GM23338 (cell line): ENCODE data around the gene EFNB3. TPM values are rescaled to one million over a fixed set of nuclear protein-coding genes. Genes with fewer than 3 reads are reported as not detected.

Experiments used
- ATAC-seq: fragments of 200-7000 bp; cut with Tn5 transposase; 3 replicates; pipeline ENCODE4 v1.9.1; 2020
- DNase-seq: peaks from one replicate; pipeline ENCODE4 v3.0.0-alpha.2; 2015; ENCODE audit warnings: low spot score
- H2AFZ ChIP-seq: fragments of 200-600 bp; sonication (generic); 2 replicates; pipeline ENCODE4 v1.8.0; 2016; ENCODE audit warnings: antibody characterized with exemption, mild to moderate bottlenecking, moderate library complexity
- H3F3A ChIP-seq: fragments of 200-600 bp; sonication (generic); replicated peaks from 2 replicates; pipeline ENCODE4 v1.8.0; 2017; ENCODE audit warnings: antibody characterized with exemption, mixed run types, low read depth
- H3K27ac ChIP-seq: fragments of 200-600 bp; sonication (generic); 2 replicates; pipeline ENCODE4 v1.6.1; 2016; ENCODE audit warnings: low read depth
- H3K27me3 ChIP-seq: fragments of 200-600 bp; sonication (generic); 2 replicates; pipeline ENCODE4 v1.8.0; 2016; ENCODE audit warnings: mild to moderate bottlenecking, mixed run types, moderate library complexity; ENCODE audit not compliant: insufficient read depth
- H3K36me3 ChIP-seq: fragments of 200-600 bp; sonication (generic); 2 replicates; pipeline ENCODE4 v1.8.0; 2016; ENCODE audit warnings: mild to moderate bottlenecking; ENCODE audit not compliant: insufficient read depth
- H3K4me1 ChIP-seq: fragments of 200-600 bp; sonication (generic); 2 replicates; pipeline ENCODE4 v1.8.0; 2016; ENCODE audit warnings: mild to moderate bottlenecking, moderate library complexity; ENCODE audit not compliant: insufficient read depth
- H3K4me2 ChIP-seq: fragments of 200-600 bp; sonication (generic); 2 replicates; pipeline ENCODE4 v1.7.1; 2017; ENCODE audit warnings: mixed run types
- H3K4me3 ChIP-seq: fragments of 200-600 bp; sonication (generic); 2 replicates; pipeline ENCODE4 v1.6.1; 2016; ENCODE audit warnings: mixed run types
- H3K79me2 ChIP-seq: fragments of 200-600 bp; sonication (generic); replicated peaks from 2 replicates; pipeline ENCODE4 v1.8.0; 2017; ENCODE audit warnings: mild to moderate bottlenecking; ENCODE audit not compliant: insufficient read depth
- H3K9me2 ChIP-seq: fragments of 200-600 bp; sonication (generic); 2 replicates; pipeline ENCODE4 v1.8.0; 2017; ENCODE audit not compliant: insufficient read depth
- H4K20me1 ChIP-seq: fragments of 200-600 bp; sonication (generic); replicated peaks from 2 replicates; pipeline ENCODE4 v1.8.0; 2017; ENCODE audit warnings: mild to moderate bottlenecking; ENCODE audit not compliant: insufficient read depth
- H3K27ac Mint-ChIP-seq: 2 replicates; pipeline ENCODE4 v1.8.0; 2020; ENCODE audit warnings: inconsistent platforms, mild to moderate bottlenecking, moderate library complexity, mixed read lengths
- H3K27me3 Mint-ChIP-seq: 3 replicates; pipeline ENCODE4 v1.8.0; 2022; ENCODE audit warnings: low read depth, mild to moderate bottlenecking, moderate library complexity, mixed read lengths, inconsistent platforms; ENCODE audit not compliant: insufficient read depth, poor library complexity
- H3K36me3 Mint-ChIP-seq: 3 replicates; pipeline ENCODE4 v1.8.0; 2021; ENCODE audit warnings: low read depth, mild to moderate bottlenecking, inconsistent platforms, moderate library complexity, mixed read lengths
- H3K4me1 Mint-ChIP-seq: 3 replicates; pipeline ENCODE4 v1.8.0; 2020; ENCODE audit warnings: mild to moderate bottlenecking, inconsistent platforms, mixed read lengths
- H3K4me3 Mint-ChIP-seq: 3 replicates; pipeline ENCODE4 v1.8.0; 2021; ENCODE audit warnings: moderate library complexity, mild to moderate bottlenecking, inconsistent platforms, mixed read lengths
- H3K9me3 Mint-ChIP-seq: 3 replicates; pipeline ENCODE4 v1.8.0; 2020; ENCODE audit warnings: moderate library complexity, mild to moderate bottlenecking, inconsistent platforms, mixed read lengths
- CREB1 ChIP-seq: fragments of 250-450 bp; sonication (Bioruptor Pico); IDR thresholded peaks from 2 replicates; pipeline ENCODE4 v1.5.0; 2020; ENCODE audit warnings: low read depth, mild to moderate bottlenecking, moderate library complexity
- CTCF ChIP-seq, 2 experiments: fragments of 200-600 bp in 1 of 2; sonication (generic) in 1 of 2; conservative IDR thresholded peaks; 2 replicates each; pipeline versions ENCODE4 v1.5.1 to v1.6.1; 2016 to 2017; ENCODE audit warnings: antibody characterized with exemption in 2 of 2, low read depth in 2 of 2, mild to moderate bottlenecking in 2 of 2, moderate library complexity in 1 of 2
- ETS1 ChIP-seq: IDR thresholded peaks from 2 replicates; pipeline ENCODE4 v1.6.1; 2016; ENCODE audit warnings: antibody characterized with exemption
- EZH2 ChIP-seq: fragments of 200-600 bp; sonication (generic); IDR thresholded peaks from one replicate; pipeline ENCODE4 v1.8.0; 2017; ENCODE audit warnings: antibody characterized with exemption, mild to moderate bottlenecking, low read depth; ENCODE audit not compliant: unreplicated experiment
- EZH2phosphoT487 ChIP-seq: fragments of 200-600 bp; sonication (generic); IDR thresholded peaks from one replicate; pipeline ENCODE4 v1.8.1; 2018; ENCODE audit warnings: antibody characterized with exemption; ENCODE audit not compliant: unreplicated experiment
- JUNB ChIP-seq: IDR thresholded peaks from one replicate; pipeline ENCODE4 v1.6.1; 2016; ENCODE audit warnings: antibody characterized with exemption; ENCODE audit not compliant: unreplicated experiment
- NANOG ChIP-seq: IDR thresholded peaks from 2 replicates; pipeline ENCODE4 v1.6.1; 2016; ENCODE audit warnings: antibody characterized with exemption, borderline replicate concordance
- POLR2AphosphoS5 ChIP-seq: IDR thresholded peaks from 2 replicates; pipeline ENCODE4 v1.6.1; 2016; ENCODE audit warnings: antibody characterized with exemption, low read depth
- REST ChIP-seq: IDR thresholded peaks from one replicate; pipeline ENCODE4 v1.6.1; 2018; ENCODE audit warnings: antibody characterized with exemption; ENCODE audit not compliant: unreplicated experiment
- STAT1 ChIP-seq: IDR thresholded peaks from one replicate; pipeline ENCODE4 v1.6.1; 2016; ENCODE audit warnings: antibody characterized with exemption; ENCODE audit not compliant: unreplicated experiment
- ZNF114 ChIP-seq: fragments of 250-450 bp; sonication (Bioruptor Pico); IDR thresholded peaks from 2 replicates; pipeline ENCODE4 v1.5.0; 2020; ENCODE audit warnings: mild to moderate bottlenecking, moderate library complexity
- ZNF331 ChIP-seq: fragments of 250-450 bp; sonication (Bioruptor Pico); IDR thresholded peaks from 2 replicates; pipeline ENCODE4 v1.5.0; 2020; ENCODE audit warnings: low read depth, mild to moderate bottlenecking, moderate library complexity
- ZNF462 ChIP-seq: fragments of 250-450 bp; sonication (Bioruptor Pico); IDR thresholded peaks from 2 replicates; pipeline ENCODE4 v1.5.0; 2020; ENCODE audit warnings: mild to moderate bottlenecking, moderate library complexity
- polyA plus RNA-seq: library from polyadenylated mRNA; unstranded; fragments of >200 nt; fragmentation: Nextera tagmentation; extraction: Ambion mirVana; gene quantifications from 2 replicates; pipeline ENCODE4 v1.2.1, GENCODE V29; 2016
- total RNA-seq: library from RNA; depleted of rRNA; stranded (reverse); fragments of >200 nt; shearing (Covaris generic); gene quantifications from 2 replicates; pipeline ENCODE4 v1.2.3, GENCODE V29; 2014

EFNB3 gene
- total and polyA plus RNA-seq, 2 experiments from 2014 or later = 4.2 to 11.5 TPM

- H3F3A ChIP-seq = no peaks in the 10 kb centered on the region
- H3K36me3 ChIP-seq = no peaks in the 10 kb centered on the region
- Mint-ChIP-seq H3K27ac (no peak overlapping the region), H3K4me1 (no peaks in the 10 kb centered on the region), H3K9me3 (no peaks in the 10 kb centered on the region), H3K4me3 (no peak overlapping the region), H3K36me3 (no peaks in the 10 kb centered on the region), H3K27me3 (peaks cover 7% of the 10 kb centered on the region)
- no peak for DNase-seq
- no peaks in the 10 kb centered on the region for H3K9me2 ChIP-seq
- no peaks in the 10 kb centered on the region for H3K79me2 ChIP-seq
- no peak for TF ChIP-seq ZNF462
- no peak for TF ChIP-seq ETS1
- no peak for TF ChIP-seq CREB1 (CRISPR knock-in tag)
- no peak for TF ChIP-seq POLR2AphosphoS5
- TF ChIP-seq EZH2 = no peak
- TF ChIP-seq NANOG = no peak
- TF ChIP-seq JUNB = no peak
- no peak for TF ChIP-seq ZNF114 (CRISPR knock-in tag)
- TF ChIP-seq CTCF (conservative IDR thresholded peaks at IDR 0.05; ENCODE audit: low read depth in 2 of 2) = no peak
- TF ChIP-seq ZNF331 = no peak
- no peak for TF ChIP-seq STAT1
- TF ChIP-seq EZH2phosphoT487 = no peak
- no peak for TF ChIP-seq REST
- H3K4me2 ChIP-seq = no peak overlapping the region
- no peaks in the 10 kb centered on the region for H3K4me1 ChIP-seq
- no peaks in the 10 kb centered on the region for H3K27me3 ChIP-seq
- no peak overlapping the region for H3K4me3 ChIP-seq
- no peaks in the 10 kb centered on the region for H4K20me1 ChIP-seq
- H2AFZ ChIP-seq = no peak overlapping the region
- no peak for ATAC-seq
- no peak overlapping the region for H3K27ac ChIP-seq
Measured at GRCh38 chr17:7729816-7730215, 24.8 kb downstream of the EFNB3 start.
